ENCODE data around the gene MRPL23. TPM values are rescaled to one million over a fixed set of nuclear protein-coding genes. Genes with fewer than 3 reads are reported as not detected.

Gene MRPL23
- total RNA-seq, 1 donor from 2014 or later: 163 TPM

- TF ChIP-seq, protein P1, sequence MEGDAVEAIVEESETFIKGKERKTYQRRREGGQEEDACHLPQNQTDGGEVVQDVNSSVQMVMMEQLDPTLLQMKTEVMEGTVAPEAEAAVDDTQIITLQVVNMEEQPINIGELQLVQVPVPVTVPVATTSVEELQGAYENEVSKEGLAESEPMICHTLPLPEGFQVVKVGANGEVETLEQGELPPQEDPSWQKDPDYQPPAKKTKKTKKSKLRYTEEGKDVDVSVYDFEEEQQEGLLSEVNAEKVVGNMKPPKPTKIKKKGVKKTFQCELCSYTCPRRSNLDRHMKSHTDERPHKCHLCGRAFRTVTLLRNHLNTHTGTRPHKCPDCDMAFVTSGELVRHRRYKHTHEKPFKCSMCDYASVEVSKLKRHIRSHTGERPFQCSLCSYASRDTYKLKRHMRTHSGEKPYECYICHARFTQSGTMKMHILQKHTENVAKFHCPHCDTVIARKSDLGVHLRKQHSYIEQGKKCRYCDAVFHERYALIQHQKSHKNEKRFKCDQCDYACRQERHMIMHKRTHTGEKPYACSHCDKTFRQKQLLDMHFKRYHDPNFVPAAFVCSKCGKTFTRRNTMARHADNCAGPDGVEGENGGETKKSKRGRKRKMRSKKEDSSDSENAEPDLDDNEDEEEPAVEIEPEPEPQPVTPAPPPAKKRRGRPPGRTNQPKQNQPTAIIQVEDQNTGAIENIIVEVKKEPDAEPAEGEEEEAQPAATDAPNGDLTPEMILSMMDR (IDR thresholded peaks at IDR 0.05; ENCODE audit: insufficient read depth, low read length, poor library complexity, severe bottlenecking): no peak
- H3K4me3 ChIP-seq (ENCODE audit: low read depth, low read length): no peak overlapping the region
- no peaks in the 10 kb centered on the region for H3K36me3 ChIP-seq (ENCODE audit: control insufficient read depth, insufficient read depth, low read length)
- DNase-seq (ENCODE audit: low read depth): peak; percentile 2
- peaks cover 27% of the 10 kb centered on the region for H3K27me3 ChIP-seq (ENCODE audit: control insufficient read depth, insufficient read depth, low read length)
Measured at GRCh38 chr11:1924181-1924580, 23.0 kb upstream of the MRPL23 start.

- Histone ChIP-seq H3K4me3 (ENCODE audit: low read depth, low read length) (no peak overlapping the region), H3K36me3 (ENCODE audit: control insufficient read depth, insufficient read depth, low read length) (no peaks in the 10 kb centered on the region), H3K27me3 (ENCODE audit: control insufficient read depth, insufficient read depth, low read length) (peaks cover 27% of the 10 kb centered on the region)
- TF ChIP-seq, protein P1 (IDR thresholded peaks at IDR 0.05; ENCODE audit: insufficient read depth, low read length, poor library complexity, severe bottlenecking): no peak
- DNase-seq (ENCODE audit: low read depth): no peak
Measured at GRCh38 chr11:1924646-1925372, 22.3 kb upstream of the MRPL23 start.

- no peaks in the 10 kb centered on the region for H3K36me3 ChIP-seq (ENCODE audit: control insufficient read depth, insufficient read depth, low read length)
- no peak overlapping the region for H3K4me3 ChIP-seq (ENCODE audit: low read depth, low read length)
- peaks cover 27% of the 10 kb centered on the region for H3K27me3 ChIP-seq (ENCODE audit: control insufficient read depth, insufficient read depth, low read length)
- DNase-seq (ENCODE audit: low read depth): no peak
- TF ChIP-seq, protein P1 (IDR thresholded peaks at IDR 0.05; ENCODE audit: insufficient read depth, low read length, poor library complexity, severe bottlenecking): no peak
Measured at GRCh38 chr11:1925373-1926155, 21.6 kb upstream of the MRPL23 start.

- no peak for DNase-seq (ENCODE audit: low read depth)
- Histone ChIP-seq H3K27me3 (ENCODE audit: control insufficient read depth, insufficient read depth, low read length) (peaks cover 27% of the 10 kb centered on the region), H3K36me3 (ENCODE audit: control insufficient read depth, insufficient read depth, low read length) (no peaks in the 10 kb centered on the region), H3K4me3 (ENCODE audit: low read depth, low read length) (no peak overlapping the region)
- TF ChIP-seq, protein P1 (IDR thresholded peaks at IDR 0.05; ENCODE audit: insufficient read depth, low read length, poor library complexity, severe bottlenecking): no peak
Measured at GRCh38 chr11:1926156-1927025, 20.7 kb upstream of the MRPL23 start.

GRCh38 chr11:1927026-1927847 is 19.9 kb upstream of the MRPL23 start:
- Histone ChIP-seq H3K36me3 (ENCODE audit: control insufficient read depth, insufficient read depth, low read length) (no peaks in the 10 kb centered on the region), H3K27me3 (ENCODE audit: control insufficient read depth, insufficient read depth, low read length) (peaks cover 27% of the 10 kb centered on the region), H3K4me3 (ENCODE audit: low read depth, low read length) (no peak overlapping the region)
- DNase-seq (ENCODE audit: low read depth): no peak
- TF ChIP-seq, protein P1 (IDR thresholded peaks at IDR 0.05; ENCODE audit: insufficient read depth, low read length, poor library complexity, severe bottlenecking): no peak

Data from kidney epithelial cell (primary cell).